HG02610 (cell line): Measurements from ENCODE around the gene KRTAP10-12.
"Not testable (repeated sequence)": the region's sequence is repeated elsewhere in the genome, so short reads cannot be mapped to it uniquely, and the experiment has no call there.

Source experiments
- ATAC-seq: cut with Tn5 transposase; IDR thresholded peaks from one replicate; pipeline ENCODE4 v1.9.1; 2021; ENCODE audit warnings: mild to moderate bottlenecking, moderate library complexity; ENCODE audit not compliant: unreplicated experiment

KRTAP10-12 gene

DNA sequence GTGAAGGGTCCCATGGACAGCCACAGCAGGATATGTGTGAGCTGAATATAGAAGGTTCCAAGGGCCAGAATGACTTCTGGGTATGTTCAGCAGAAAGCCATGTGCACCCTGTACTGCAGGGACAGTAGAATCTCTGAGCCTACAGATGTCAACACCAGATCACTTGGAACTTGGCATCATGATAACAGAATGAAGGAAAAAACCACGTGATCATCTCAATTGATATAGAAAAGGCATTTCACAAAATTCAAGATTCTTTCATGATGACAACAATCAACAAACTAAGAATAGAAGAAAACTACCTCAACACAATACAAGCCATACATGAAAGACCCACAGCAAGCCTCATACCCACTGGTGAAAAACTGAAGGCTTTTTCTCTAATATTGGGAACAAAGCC lies 29.4 kb upstream of the KRTAP10-12 start:
- no peak for ATAC-seq

DNA sequence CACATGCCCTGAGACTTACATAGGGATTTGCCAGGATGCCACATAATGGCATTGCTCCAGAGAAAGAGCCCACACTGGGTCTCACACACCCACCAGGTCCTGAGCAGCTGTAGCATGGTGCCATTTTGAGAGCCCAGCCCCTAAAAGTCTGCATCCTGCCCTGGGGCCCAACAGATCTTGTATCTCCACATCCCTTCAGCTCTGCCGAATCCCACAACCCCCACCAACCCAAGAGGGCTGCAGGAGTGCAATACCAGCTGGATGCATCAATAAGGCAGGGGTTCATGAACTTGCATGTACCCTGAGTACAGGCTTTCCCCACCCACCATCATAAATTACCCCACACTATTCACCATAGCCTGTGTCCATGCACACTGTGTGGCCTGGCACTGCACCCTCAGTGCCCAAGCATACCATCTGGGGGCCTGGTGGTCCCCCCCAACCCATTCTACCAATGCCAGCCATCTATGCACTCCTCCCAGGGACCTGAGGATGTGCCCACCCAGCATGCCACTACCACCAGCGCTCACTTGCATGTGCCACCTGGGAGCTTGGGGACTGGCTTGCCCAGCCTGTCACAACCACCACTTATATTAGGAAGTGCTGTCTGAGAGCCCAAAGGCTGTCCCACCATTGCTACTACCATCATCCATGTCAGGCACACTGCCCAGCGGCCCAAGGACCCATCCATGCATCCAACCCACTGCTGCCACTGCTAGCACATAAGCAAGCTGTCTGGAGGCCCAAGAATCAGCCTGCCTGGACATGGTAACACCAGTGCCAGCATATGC lies 26.1 kb upstream of the KRTAP10-12 start:
- ATAC-seq: no peak

DNA sequence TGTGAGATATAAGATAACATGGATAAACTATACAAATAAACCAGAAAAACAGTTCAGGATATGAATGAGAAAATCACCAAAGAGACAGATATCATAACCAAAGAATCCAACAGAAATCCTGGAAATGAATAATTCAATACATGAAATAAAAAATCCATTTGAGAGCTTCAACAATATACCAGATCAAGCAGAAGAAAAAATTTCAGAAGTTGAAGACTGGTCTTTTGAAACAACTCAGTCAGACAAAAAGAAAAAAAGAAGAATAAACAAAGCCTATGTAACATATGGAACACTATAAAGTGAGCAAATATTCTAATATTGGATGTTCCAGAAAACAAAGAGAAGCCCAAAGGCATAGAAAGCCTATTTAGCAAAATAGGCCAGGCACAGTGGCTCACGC lies 25.1 kb upstream of the KRTAP10-12 start:
- no peak for ATAC-seq

DNA sequence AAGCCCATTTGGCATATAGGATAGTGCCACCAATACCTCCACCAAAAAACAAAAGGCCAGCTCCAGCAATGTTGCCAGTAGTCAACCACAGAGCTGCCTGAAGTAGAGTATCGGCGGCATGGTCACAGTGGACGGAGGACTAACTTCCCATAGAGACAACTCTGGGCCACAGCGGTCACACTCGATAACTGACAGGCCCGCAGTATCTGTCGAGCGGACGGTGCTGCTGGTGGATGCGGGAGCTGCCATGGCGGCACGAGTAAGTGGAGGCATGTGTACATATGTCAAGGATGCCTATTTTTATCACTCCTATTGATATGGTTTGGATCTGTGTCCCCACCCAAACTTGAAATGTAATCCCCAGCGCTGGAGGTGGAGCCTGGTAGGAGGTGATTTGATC lies 19.1 kb upstream of the KRTAP10-12 start:
- no peak for ATAC-seq

DNA sequence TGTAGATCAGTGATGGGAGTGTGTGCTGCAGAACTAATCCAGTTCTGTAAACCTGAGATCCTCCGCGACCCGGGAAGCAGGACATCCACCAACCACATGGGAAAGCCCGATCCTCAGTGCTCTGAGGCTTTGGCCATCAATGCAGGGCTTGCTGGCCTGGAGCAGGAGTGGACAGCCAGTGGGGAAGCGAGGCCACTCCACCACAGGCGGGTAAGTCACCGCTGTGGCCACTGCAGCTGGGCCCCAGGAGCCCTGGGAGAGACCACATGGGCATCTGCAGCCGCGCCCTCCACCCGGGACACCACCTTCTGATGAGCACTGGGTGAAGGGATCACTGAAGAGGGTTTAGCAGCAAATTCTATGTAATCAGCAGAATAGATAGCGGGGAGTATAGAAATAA lies 15.8 kb upstream of the KRTAP10-12 start:
- no peak for ATAC-seq

DNA sequence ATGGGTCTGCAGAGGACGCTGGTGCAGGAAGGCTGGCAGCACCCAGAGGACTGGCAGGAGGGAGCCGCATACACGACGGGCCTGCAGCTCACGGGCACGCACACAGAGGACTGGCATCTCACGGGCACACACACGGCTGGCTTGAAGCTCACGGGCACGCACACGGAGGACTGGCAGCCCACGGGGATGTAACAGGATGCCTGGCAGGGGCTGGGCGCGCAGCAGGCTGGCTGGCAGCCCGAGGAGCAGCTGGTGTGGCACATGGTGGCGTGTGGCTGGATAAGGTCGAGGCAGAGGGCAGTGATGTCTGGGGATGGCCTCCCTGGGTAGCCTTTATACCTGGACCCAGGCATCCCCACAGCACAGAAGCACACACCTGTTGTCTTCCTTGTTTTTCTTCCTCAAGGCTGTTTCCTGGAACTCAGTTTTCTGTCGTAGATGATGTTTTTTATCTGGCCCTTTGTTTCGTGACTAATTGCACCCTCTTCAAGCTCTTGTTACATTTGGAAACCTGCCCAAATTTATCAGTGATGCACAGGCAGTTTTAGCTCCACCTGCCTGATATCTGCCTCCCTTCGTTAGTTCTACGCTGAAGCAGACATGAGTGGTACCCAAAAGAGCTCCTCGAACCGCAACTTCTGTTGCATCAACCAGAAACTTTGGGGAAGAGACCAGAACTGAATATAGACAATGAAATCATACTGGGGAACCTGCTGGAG lies 15.0 kb upstream of the KRTAP10-12 start, which contains the start of gene KRTAP12-1:
TSS of gene KRTAP12-1 (minus strand) at position 303 of the 719 bp plus-strand sequence. CDS start at position 263, 40 bp downstream.
- ATAC-seq: no peak

DNA sequence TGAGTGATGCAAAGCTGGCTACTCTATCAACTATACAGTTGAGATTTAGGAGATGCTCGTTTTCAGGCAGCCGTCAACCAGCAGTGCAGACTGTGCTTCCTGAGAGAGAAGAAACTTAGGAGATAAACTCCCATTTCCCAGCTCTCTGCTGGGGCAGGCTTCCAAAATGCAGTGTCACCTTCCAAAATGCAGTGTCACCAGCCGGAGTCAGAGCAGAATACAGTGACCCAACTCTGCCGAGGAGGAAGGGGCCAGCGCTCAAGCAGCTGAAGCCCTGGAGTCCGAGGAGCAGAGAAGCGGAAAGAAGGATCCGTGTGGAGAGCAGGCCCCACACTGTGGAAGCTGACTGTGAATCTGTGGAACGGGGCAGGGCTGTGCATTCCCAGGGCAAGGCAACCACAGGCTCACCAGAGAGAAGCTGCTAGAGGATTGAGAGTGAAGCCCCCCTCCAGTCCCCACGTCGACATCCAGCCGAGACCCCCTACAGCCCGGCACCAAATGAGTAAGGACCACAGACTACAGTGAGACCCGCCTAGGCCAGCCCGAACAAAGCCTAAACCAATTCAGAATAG lies 14.3 kb upstream of the KRTAP10-12 start:
- ATAC-seq: no peak

DNA sequence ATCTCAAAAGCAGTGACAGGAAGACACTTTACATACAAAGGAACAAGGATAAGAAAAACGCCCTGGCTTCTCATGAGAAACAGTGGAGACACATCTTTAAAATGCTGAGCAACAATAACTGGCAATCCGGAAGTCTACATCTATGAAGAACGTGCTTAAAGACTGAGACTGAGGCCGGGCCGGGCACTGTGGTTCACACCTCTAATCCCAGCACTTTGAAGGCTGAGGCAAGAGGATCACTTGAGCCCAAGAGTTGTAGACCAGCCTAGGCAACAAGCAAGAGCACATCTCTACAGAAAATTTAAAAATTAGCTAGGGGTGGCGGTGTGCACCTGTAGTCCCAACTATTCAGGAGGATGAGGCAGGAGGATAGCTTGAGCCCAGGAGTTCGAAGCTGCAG lies 12.9 kb upstream of the KRTAP10-12 start:
- ATAC-seq: no peak

DNA sequence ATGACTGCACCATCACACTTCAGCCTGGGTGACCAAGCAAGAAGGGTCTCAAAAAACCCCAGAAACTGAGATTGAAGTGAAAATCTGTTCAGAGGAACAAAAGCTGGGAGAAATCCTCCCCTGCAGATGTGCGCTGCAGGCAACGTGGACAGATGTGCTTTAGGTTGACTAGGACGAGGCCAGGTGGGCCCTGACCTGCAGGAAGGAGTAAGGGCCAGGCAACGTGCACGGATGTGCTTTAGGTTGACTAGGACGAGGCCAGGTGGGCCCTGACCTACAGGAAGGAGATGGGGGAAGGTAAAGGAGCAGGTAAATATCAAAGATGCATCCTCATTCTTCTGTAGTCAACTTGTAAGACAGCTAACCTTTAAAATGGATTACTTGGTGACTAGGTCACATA lies 12.5 kb upstream of the KRTAP10-12 start:
- no peak for ATAC-seq

DNA sequence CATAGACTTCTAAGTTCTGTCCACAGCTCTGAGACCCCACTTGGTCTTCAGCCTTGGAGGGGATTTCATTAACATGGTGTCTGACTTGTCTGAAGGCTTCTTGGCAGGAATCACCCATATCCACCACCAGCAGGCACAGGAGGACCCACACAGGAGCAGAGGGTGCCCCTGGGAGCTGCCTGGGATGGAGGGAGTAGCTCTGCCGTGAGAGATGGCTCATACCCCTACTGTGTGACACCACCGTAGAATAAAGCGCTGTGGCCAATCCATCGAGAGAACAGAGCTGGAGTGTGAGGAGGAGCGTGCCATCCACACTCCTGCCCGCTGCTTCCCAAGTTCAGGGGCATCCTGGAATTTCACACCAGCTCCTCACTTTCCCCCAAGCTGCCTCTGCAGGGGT lies 11.9 kb upstream of the KRTAP10-12 start:
- ATAC-seq: not testable (repeated sequence)

DNA sequence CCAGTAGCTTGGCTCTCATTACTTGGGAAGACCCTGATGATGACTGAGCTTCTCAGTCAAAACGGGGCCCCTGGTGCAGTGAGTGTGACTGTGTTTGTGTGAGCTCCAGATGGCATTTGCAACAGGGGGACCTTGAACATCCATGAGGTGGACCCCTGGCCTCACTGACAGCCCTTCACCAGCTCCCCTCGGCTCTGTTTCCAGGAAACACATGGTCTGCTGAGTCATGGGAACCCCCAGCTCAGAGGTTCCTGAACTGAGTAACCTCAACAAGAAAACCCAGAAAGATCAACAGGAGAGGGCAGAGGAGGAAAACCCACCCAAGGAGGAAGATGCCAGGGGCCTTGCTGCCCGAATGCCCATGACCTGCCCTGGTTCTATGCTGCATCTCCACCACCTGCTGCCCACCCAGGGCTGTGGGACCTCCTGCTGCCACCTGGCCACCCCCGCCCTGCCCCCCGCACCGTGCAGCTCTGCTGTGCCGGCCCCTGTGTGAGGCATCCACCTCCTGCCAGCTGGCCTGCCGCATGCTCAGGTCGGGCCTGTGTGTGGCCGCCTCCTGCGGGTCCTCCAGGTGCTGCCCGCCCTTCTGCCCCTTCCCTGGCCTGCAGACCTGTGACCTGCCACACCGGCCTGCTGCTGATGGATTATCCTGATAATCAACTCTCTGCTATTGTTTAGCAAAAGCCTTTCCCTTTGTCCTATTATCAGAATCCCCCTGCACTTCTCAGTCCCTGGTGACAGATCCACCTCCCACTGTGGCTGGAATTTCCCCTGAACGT lies 10.8 kb upstream of the KRTAP10-12 start:
- no peak for ATAC-seq

DNA sequence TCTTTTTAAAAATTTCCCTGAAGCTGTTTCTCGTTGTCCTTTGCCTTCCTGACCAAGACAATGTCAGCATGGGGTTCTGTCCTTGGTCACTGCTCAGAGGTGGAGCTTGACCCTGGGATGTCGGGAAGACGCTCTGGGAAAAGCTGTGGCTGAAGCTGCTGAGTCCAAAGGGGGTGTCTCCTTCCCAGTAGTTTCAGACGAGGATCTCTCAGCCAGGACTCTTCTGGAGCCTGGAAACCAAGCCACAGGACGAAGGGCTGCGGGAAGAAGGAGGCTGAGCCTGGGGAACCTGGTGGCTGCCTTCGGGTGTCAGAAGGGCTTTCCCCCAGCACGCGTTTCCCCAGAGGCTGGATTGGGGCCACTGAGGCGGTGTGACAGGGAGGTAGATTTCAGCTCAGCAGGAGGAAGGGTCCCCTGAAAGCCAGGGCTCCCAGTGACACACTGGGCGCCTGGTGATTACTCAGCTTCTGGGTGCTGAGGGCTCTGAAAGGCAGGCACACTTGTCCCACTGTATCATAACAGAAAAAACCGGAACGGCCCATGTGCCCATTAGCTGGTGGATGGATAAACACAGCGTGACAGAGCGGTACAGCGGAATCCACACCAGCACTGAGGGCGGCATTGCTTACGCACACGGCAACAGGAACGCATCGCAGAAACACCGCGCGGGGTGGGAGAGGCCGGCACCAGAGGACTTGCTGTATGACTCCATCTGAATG lies 10.0 kb upstream of the KRTAP10-12 start:
- no peak for ATAC-seq

DNA sequence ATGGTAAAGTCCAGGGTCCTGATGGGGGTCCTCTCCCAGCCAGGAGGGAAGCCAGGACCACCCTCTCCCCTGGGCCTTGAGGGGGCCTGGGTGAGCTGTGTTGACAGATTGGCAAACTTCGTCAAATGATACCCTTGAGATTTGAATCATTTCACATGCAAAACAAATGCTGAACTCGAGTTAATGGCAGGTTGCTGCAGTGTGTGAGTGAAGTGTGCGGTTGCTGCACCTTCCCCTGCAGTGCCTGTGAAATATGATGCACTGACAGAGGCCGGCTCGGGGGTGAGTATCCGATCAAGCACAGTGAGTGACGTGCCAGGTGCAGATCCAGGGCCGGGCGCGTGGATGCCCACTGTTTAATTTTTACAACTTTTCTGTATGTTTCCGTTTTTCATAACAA lies 9.3 kb upstream of the KRTAP10-12 start:
- no peak for ATAC-seq

DNA sequence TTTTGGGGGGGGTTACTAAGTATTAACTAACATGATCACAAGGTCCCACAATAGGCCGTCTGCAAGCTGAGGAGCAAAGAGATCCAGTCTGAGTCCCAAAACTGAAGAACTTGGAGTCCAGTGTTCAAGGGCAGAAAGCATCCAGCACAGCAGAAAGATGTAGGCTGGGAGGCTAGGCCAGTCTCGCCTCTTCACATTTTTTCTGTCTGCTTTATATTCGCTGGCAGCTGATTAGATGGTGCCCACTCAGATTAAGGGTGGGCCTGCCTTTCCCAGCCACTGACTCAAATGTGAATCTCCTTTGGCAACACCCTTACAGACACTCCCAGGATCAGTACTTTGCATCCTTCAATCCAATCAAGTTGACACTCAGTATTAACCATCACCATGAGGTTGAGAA lies 7.2 kb upstream of the KRTAP10-12 start:
- ATAC-seq: not testable (repeated sequence)

DNA sequence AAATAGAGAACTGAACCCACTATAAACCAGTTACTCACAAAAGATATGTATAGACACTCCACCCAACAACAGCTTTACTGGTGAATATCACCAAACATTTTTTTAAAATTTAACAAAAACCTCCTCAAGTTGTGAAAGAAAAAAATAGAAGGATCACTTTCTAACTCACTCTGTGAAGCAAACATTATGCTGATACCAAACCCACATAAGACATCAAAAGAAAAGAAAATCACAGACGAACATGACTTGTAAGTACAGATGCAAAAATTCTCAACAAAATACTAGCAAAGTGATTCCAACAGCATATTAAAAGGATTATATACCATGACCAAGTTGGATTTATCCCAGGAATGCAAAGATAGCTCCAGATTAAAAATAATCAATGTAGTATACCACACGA lies 5.3 kb upstream of the KRTAP10-12 start:
- no peak for ATAC-seq

DNA sequence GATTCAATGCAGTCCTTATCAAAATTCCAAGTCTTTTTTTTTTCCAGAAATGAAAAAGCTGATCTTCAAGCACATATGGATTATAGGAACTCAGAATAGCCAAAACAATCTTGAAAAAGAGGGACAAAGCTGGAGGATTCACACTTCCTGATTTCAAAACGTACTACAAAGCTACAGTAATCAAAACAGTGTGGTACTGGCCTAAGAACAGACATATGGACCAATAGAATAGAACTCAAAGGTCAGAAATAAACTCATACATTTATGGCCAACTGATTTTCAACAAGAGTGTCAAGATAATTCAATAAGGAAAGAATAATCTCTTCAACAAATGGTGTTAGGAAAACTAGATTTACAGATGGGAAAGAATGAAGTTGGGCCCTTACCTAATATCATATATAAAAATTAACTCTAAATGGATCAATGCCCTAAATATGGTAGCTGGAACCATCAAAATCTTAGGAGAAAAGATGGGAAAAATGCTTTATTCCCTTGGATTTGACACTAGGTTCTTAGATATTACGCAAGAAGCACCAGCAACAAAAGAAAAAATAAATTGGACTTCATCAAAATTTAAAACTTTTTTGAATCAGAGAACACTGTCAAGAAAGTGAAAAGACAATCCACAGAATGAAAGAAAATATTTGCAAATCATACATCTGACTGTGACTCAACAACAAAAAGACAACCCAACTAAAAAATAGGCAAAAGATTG lies 4.0 kb upstream of the KRTAP10-12 start:
- ATAC-seq: no peak

DNA sequence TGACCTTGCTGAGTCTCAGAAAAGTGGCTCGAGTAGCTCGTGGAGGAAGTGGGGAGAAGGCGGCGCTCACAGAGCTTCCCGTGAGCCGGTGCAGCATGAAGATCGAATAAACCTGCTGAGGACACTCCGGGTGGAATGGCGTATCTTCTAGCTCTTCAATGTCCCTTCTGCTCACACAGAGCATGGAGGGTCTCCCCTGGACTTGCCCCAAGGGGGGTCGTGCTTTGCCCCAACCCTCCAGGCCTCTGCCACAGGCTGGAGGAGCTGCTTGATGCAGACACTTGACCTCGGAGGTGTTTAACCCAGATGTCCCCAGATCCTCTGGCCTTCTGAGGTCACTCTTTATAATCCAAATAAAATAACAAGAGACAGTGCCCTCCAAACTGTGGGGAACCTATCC lies 2.2 kb upstream of the KRTAP10-12 start:
- ATAC-seq: no peak

DNA sequence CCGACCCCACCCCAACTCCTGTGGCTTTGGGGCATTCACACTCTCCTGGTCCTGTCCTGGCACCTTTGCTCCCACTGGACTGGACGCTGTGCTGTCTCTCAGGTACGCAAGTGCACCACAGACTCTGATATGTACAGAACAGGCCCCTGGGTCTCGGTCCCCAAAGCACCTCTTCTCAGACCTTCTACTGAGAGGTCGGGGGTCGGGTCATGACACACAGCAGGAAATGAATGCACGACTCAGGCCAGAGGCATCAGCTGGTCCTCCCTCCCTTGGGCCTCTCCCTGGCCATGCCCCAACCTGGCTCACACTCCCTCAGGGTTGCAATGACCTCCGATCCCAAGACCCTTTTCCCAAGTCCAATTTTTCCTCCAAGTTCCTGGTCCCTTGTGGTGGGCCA lies 1.8 kb upstream of the KRTAP10-12 start:
- no peak for ATAC-seq

DNA sequence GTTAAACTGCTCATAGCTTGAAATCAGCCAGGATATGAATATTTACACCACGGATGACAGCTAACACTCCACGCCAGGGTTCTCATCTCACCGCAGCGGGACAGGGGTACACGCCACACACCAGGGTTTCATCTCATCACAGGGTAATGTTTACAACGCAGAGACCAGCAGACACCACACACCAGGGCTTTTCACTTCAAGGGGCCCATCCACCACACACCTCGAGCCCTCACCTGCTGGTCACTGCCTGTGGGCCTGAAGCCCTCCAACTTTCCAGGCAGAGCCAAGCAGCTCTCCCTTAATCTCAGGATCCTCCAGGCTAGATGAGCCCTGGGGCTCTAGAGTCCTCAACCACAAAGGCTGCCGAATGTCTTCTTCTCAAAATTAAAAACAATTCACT lies 1.3 kb upstream of the KRTAP10-12 start:
- ATAC-seq: no peak

DNA sequence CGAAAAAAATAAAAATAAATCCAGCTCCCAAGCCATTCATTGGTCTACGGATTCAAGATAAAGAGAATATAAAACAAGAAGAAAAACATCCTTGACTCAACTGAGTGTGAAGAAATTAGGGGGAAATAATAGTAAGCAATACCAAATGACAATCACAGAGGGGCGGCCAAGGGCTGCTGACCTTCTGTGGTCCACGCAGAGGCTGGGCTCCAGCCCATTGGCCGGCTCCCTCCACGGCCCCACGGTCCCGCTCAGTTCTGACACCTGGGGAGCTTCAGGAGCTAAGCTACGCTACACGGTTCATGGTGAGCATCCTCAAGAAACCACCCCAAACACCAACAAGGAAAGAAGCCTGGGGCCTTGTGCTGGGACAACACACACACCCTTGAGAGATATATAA lies 400 bp upstream of the KRTAP10-12 start:
- ATAC-seq: no peak
